ENCODE measurements around the gene PRR36.

Gene PRR36

DNA sequence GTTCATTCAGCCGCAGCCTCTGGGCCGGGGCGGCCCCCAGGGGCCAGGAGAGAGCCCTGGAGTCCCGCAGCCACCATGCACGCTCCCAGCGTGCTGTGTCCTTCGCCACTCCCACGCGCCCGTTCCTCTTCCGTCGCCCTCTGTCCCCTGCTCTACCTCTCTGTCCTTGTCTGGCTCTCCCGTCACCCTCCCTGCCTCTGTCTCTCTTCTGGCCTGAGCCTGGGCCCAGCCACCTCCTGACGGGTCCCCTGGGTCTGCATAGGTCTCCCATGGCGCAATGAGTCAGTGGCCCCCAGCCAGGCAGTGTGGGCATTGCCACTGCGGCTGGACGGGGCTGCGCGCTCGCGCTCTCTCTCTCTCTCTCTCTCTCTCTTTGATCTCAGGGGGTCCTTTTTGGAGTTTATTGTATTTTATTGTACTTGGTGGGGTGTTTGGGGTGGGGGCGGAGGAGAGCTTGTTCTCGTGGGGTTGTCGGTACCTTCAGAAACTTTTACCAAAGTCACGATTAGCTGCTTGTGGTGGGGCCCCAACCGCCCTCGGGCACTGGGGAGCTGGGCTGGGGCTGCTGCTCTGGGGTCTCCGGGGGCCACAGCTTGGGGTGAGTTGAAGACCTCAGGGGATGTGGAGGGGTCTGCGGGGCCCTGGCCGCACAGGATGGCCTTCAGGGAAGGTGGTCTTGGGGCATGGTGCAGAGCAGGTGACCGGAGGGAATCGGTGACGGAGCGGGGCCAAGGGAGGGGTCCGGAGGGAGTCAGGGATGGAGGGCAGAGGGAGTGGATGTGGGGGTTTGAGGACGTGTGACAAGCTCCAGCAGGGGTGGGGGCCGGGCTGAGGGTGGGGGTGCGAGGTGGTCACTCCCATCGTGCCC is 38.7 kb upstream of the PRR36 start:
- no peak for DNase-seq

DNA sequence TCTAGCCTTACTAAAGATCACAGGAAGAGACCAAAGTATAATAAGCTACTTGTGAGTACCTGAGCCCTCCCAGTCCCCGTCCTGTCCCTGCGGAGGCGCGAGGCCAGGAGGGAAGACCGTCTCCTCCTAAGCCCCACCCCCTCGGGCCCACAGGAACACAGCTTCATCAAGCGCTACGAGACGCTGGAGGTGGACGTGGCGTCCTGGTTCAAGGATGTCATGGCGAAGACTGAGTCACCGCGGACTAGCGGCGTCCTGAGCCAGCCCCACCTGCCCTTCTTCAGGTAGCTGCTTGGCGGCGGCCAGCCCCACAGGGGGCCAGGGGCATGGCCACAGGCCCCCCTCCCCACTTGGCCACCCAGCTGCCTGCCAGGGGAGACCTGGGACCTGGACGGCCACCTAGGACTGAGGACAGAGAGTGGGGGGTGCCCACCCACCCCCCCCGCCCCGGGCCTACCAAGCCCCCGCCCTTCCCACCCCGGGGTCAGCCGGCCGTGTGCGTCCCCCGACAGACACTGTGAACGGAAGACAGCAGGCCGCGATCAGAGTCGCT is 38.0 kb upstream of the PRR36 start:
- DNase-seq, result no peak

DNA sequence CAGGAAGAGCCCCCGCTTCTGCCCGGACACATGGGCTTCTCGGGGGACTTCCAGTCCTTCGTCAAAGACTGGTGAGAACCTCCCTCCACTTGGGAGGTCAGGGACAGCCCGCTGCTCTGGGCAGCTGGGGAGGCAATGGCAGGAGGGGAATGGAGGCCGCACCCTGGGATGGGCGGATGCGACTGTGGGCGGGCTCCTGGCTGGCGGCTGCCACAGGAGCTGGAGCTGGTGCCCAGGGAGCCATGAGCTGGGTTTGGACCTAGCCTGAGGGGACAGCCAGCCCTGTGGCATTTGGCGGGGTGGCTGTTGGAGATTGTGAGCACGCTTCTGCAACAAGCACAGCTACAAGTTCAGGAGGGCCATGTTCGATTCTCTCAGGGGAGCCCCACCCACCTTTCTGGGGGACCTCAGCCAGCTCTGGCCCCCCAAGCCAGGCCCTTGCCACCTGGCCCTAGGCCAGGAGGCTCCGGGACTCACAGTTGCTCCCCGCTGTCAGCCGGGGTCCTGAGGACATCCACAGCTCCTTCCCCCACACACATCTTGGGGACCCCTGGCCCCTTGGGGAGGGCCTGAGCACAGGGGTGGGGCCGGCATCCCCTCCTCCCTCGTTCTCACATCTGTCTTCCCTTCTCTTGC is 37.4 kb upstream of the PRR36 start:
- DNase-seq, result no peak

DNA sequence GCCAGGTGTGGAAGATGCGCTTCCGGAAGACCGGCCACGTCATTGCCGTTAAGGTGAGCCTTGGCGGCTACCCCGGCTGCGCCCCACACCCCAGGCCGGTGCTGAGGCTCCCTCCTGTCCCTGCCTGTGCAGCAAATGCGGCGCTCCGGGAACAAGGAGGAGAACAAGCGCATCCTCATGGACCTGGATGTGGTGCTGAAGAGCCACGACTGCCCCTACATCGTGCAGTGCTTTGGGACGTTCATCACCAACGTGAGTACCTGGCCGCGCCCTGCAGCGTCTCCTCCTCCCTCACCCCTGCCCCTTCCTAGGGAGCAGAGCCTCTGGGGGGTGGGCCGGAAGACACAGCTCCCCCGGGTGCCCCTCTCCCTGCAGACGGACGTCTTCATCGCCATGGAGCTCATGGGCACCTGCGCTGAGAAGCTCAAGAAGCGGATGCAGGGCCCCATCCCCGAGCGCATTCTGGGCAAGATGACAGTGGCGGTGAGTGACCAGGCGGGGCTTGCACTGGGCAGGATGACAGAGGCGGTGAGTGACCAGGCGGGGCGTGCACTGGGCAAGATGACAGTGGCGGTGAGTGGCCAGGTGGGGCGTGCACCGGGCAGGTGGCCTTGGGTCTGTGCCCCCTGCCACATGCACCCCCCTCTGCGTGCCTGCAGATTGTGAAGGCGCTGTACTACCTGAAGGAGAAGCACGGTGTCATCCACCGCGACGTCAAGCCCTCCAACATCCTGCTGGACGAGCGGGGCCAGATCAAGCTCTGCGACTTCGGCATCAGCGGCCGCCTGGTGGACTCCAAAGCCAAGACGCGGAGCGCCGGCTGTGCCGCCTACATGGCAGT is 36.4 kb upstream of the PRR36 start:
- DNase-seq, result no peak

DNA sequence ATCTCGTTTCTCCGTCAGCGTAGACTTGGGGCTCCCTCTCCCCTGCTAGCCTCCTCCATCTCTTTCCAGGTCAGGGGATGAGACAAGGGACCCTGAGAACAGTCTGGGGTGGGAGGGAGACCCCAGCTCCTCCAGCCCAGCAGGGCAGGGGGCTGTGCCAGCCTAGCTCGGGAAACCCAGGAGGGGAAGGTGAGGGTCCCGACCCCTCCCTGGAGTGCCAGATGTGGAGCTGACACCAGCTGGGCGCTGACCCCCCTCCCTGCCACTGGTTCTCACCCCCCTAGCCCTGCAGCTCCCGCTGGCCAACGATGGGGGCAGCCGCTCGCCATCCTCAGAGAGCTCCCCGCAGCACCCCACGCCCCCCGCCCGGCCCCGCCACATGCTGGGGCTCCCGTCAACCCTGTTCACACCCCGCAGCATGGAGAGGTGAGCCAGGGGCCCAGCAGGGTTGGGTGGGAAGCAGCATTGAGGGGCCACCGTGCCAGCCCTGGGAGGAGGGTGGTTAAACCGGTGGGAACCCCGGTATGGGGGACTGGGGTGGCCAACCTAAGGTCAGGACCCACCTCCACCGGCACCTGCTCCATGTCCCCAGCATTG is 35.4 kb upstream of the PRR36 start:
- DNase-seq, result no peak

DNA sequence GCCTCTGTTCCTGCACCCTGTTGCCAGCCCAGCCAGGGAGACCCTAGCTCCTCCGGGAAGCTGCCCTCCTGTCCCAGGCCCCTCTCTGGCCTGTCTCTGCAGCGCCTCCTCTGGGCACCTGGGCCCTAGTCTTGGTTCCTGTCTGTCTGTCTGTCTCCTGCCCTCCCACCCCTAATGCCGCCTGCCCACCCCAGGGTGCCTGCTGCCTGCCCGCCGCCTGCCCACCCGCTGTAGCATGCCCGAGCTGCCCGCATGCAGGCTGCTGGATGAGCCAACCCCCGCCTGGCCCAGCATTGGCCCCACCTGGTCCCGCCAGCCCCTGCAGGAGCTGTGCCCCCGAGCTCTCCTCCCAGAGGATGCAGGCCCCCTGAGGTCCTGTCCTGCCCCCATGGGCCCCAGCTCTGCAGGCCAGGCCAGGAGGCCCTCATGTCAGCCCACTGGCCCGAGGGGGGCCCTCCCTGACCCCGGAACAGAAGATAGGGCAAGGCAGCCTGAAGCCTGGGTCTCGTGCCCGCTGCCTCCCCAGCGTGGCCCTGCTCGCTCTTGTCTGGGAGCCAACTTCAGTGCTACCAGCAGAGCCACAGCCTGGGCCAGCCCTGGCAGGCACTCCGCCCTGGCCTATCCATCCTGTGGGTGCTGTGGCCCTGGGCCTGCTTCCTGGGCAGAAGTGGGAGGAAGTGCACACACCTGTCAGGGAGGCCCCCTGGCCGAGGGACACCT is 34.7 kb upstream of the PRR36 start:
- no peak for DNase-seq

DNA sequence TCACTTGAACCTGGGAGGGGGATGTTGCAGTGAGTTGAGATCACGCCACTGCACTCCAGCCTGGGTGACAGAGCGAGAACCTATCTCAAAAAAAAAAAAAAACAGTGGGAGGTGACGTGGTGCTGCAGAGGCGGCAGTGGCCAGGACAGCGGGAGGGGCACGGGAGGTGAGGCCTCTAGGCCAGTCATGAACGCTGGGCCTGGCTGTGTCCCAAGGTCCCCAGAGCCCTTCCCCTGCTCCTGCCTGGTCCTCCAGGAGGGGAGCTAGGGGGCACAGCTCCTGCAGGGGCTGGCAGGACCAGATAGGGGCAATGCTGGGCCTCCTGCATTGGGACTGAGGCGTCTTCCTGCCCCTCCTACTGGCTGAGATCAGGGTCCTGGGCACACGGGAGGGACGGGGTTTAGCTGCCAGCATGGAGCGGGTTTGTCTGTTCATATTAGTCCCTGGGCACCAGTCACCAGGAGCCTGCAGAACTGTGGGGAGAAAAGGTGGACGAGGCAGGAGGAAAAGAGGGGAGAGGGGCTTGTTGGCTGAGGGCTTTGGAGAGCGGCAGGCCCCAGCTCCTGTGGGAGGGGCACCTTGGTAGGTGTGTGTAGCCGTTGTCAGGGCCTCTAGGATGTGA is 34.0 kb upstream of the PRR36 start:
- no peak for DNase-seq

DNA sequence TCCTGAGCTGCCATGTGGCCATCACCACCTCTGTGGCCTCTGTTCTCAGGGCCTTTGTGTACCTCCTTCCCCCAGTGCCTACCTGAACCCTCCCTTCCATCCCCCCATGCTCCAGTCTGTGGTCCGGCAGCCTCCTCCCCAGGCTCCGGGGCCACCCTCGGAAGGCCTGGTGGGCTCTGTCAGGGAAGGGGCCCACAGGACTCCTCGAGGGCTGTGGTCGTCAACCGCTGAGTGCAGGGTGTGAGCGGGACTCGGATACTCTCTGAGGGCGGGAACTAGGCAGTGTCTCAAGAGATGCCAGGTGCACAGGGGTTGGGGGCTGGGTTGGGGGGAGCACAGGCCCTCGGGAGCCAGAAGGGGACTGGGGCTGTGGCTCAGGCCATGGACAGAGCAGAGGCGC is 33.4 kb upstream of the PRR36 start:
- DNase-seq, result no peak

DNA sequence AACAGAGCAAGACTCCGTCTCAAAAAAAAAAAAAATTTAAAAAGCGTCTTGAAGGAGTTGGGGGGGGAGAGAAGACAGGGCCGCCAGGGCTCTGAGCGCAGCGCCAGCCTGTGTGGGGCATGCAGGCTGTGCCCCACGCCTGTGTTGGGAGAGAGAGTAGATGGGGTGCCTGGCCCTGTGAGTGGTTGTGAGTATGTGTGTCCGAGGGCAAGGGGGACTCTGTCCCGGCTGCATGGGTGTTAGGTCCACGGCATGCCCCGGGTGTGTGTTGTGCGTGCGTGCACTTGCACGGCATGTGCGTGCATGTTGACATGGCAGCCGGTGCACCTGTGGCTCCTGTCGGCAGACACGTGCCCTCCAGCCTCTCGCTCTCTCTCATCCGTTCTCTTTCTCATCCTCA is 32.9 kb upstream of the PRR36 start:
- DNase-seq, result no peak

DNA sequence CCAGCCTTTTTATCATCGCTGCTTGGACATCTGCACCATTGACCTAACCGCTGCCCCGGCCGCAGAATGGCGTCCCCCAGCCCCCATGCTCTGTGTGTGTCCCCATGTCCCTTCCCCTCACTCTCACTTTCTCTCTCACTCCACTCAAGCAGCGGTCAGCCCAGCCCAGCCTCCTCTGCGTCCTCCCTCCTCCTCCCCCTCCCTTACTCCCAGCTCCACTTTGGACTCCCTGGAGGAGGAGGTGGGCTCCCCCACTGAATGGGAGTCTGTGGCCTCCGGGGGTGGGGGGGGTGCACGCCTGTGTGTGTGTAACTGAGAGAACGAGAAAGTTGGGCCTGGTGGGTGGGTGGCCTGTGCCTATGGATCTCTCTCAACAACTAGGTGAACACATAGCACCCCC is 31.7 kb upstream of the PRR36 start:
- DNase-seq, result no peak

DNA sequence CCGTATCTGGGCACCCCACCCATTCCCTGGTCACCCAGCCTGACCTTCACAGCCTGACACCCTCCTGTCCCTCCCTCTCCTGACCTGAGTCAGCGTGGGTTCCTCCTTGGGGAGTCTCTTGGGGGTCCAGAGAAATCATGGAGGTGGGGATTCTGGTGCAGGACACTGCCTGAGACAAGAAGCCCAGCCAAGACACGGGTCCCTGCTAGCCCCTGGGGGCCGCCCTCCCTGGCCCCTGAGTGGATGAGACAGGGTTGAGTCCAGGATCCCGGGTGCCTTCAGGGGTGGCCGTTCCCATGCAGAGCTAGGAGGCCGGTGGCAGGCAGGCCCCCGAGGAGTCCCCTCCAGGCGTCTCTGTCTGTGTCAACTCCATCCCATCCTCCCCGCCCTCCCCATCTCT is 31.1 kb upstream of the PRR36 start:
- no peak for DNase-seq

DNA sequence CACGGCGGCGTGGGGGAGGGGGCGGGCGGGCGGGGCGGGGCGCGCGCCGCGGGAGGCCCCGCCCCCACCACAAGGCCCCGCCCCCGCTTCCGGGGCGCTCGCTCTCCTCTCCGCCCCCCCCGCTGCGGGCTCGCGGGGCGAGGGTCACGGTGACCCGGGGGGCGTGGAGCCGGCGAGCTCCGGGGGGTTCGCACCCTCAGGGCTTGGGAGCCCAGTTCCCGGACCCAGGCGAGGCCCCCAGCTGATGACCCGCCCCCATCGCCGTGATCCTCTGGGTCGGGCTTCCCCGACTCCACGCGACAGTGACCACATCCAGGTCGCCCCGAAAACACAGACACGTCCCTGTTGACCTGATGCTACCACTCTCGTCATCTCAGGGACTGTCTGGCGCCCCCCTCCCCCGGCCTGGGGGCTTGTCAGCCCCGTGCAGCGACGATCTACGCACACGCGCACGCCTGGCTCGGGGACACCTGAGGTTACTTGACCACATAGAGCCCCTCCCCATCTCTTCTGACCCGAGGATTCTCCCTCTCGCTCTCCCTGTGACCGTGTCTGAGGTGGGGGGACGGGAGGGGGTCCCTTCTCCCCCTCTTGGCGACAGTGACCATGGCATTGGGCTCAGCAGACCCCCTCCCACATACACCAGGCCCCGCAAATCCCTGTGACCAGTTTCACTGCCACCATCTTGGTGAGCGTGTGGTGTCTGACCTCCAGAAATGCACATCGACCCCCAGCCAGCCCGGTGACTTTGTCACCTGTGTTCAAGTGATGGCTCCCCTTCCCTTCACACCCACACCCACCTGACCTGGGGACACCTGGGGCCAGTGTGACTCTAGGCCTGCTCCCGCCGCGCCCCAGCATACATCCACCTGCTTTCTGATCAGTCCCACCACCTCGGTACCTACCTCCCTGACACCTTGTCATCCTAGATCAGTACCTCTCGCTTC is 30.2 kb upstream of the PRR36 start:
- DNase-seq, result peak; percentile 50

DNA sequence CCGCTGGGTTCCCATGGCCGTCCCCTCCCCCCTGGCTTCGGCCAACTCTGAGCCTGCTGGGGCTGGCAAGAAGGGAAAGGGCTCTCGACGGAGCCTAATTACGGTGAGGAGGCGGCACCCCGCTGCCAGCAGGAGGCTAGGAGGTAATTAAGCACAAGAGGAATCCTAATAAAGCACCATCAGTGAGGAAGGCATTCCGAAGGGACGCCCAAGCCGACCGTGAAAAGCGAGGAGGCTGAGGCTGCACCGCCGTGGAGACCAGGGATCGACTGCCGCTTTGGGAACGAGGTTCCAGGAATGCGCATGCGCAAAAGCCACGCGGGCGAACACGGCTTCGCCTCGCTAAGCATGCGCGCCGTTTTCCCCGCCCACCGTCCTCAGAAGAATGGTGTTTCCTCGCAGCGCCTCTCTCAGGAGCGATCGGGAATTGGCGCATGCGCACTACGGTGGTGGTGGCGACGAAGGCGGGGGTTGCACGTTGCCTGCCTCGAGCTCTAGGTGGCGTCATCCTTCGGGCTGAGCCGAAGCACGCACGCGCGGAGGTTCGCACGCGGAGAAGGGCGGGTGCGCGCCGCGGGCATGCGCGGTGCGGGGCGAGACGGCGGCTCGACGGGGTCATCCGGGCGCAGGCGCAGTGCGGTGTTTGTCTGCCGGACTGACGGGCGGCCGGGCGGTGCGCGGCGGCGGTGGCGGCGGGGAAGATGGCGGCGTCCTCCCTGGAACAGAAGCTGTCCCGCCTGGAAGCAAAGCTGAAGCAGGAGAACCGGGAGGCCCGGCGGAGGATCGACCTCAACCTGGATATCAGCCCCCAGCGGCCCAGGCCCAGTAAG is 29.3 kb upstream of the PRR36 start, which contains the start of gene MAP2K7:
Gene MAP2K7, plus strand, starts transcription at position 634 of the 830 bp plus-strand sequence. Its CDS starts 68 bp downstream, at position 702.
- DNase-seq, result peak; percentile 99

DNA sequence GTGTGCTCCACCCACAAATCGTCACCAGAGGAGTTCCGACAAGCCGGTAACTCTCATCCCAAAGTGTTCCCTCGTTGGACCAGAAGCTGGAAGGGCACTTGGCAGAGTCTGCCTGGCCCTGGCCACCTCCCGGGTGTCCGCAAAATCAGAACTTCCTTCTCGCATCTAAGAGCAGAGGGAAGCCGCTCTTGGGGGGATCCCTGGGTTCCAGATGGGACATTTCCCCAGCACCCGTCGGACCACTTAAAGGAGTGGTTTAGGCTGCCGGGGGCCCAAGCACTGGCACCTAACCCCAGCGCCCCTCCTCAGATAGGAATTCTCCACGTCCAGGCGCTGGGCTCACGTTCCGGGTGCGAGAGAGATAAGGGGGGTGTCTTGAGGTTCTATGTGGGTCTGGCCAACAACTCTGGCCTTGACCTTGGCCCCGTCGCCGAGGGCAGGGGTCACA is 28.6 kb upstream of the PRR36 start:
- DNase-seq, result no peak

DNA sequence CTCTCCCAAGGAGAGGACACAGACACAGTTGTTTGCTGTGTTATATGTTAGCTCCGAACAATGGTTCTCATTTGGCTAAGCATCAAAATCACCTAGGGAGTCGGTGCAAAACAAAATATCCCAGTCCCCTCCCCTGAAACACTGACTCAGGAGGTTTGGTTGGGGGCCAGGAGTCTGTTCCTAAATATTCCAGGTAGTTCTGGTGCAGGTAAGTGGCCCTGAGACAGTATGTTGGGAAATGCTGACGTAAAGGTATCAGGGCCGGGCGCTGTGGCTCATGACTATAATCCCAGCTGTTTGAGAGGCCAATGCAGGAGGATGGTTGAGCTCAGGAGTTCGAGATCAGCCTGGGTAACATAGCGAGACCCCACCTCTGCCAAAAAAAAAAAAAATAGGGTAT is 27.1 kb upstream of the PRR36 start:
- no peak for DNase-seq

DNA sequence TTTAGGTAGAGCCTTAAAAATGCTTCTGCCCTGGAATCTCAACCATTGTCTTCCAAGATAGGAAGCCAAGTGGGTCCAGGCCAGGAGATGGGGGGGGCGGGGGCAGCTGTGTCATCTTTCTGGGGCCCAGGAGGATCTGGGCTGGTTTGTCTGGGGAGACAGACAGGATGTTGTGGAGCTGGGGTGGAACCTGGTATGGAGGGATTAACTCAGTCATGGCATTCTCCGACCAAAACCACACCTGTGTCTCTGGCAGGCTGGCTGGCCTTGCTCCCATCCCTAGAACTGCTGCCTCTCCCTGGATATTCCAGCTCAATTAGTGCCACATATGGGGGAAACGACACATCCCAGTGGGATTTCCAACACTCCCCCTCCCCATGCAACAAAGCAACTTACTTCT is 26.7 kb upstream of the PRR36 start:
- no peak for DNase-seq

DNA sequence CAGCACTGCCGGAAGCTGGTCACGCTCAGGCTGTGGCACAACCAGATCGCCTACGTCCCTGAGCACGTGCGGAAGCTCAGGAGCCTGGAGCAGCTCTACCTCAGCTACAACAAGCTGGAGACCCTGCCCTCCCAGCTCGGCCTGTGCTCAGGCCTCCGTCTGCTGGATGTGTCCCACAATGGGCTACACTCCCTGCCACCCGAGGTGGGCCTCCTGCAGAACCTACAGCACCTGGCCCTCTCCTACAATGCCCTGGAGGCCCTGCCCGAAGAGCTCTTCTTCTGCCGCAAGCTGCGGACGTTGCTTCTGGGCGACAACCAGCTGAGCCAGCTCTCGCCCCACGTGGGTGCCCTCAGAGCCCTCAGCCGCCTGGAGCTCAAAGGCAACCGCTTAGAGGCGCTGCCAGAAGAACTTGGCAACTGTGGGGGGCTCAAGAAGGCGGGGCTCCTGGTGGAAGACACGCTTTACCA is 26.2 kb upstream of the PRR36 start:
- DNase-seq, result no peak

DNA sequence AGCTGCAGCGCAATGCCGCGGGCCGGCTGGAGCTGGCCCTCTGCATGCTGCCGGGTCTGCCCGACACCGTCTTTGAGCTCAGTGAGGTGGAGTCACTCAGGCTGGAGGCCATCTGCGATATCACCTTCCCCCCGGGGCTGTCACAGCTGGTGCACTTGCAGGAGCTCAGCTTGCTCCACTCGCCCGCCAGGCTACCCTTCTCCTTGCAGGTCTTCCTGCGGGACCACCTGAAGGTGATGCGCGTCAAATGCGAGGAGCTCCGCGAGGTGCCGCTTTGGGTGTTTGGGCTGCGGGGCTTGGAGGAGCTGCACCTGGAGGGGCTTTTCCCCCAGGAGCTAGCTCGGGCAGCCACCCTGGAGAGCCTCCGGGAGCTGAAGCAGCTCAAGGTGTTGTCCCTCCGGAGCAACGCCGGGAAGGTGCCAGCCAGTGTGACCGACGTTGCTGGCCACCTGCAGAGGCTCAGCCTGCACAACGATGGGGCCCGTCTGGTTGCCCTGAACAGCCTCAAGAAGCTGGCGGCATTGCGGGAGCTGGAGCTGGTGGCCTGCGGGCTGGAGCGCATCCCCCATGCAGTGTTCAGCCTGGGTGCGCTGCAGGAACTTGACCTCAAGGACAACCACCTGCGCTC is 25.7 kb upstream of the PRR36 start:
- no peak for DNase-seq

DNA sequence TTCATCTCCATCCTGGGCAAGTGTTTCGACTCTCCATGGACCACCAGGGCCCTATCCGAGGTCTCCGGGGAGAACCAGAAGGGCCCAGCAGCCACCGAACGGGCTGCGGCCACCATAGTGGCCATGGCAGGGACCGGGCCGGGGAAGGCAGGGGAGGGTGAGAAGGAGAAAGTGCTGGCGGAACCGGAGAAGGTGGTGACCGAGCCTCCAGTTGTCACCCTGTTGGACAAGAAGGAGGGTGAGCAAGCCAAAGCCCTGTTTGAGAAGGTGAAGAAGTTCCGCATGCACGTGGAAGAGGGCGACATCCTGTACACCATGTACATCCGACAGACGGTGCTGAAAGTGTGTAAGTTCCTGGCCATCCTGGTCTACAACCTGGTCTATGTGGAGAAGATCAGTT is 24.8 kb upstream of the PRR36 start:
- no peak for DNase-seq
